Panc1 (cell line): ENCODE measurements around the gene PLPPR5. TPM values are rescaled to one million over a fixed set of nuclear protein-coding genes. Genes with fewer than 3 reads are reported as not detected.

ENCODE experiments used
- ATAC-seq: fragments of 200-7000 bp; cut with Tn5 transposase; 2 replicates; pipeline ENCODE4 v1.9.1; 2020; ENCODE audit warnings: mild to moderate bottlenecking, moderate library complexity
- BruUV-seq: library from RNA; stranded (reverse); fragments of 400-500 nt; replicated peaks from 2 replicates; lab custom pipeline; 2021; lab: Mats Ljungman, UMichigan
- CTCF ChIA-PET: fragments of 300-600 bp; sonication (Branson Sonifier 250); formaldehyde crosslinking; loops from one replicate; lab custom pipeline; 2022; ENCODE audit warnings: antibody characterized with exemption; lab: Charles Lee
- POLR2A ChIA-PET: fragments of 300-600 bp; sonication (Branson Sonifier 250); formaldehyde crosslinking; loops from one replicate; lab custom pipeline; 2022; ENCODE audit warnings: antibody characterized with exemption; lab: Charles Lee
- DNase-seq: peaks from one replicate; pipeline ENCODE4 v3.0.0-alpha.2; 2010; ENCODE audit warnings: low read depth, low spot score
- H3K27ac ChIP-seq: 2 replicates; pipeline ENCODE4 v1.5.1; 2011; ENCODE audit warnings: mild to moderate bottlenecking, low read length, inconsistent platforms
- H3K27me3 ChIP-seq: fragments of 200-500 bp; sonication (Bioruptor generic); 2 replicates; pipeline ENCODE4 v1.6.0; 2014; ENCODE audit warnings: low read length, inconsistent platforms; ENCODE audit not compliant: control insufficient read depth, insufficient read depth
- H3K36me3 ChIP-seq: fragments of 200-500 bp; sonication (Bioruptor generic); 2 replicates; pipeline ENCODE4 v1.5.1; 2014; ENCODE audit warnings: inconsistent platforms, mild to moderate bottlenecking, low read length, moderate library complexity; ENCODE audit not compliant: control insufficient read depth, insufficient read depth
- H3K4me1 ChIP-seq: 2 replicates; pipeline ENCODE4 v1.5.1; 2011; ENCODE audit warnings: inconsistent platforms, mild to moderate bottlenecking, low read length, moderate library complexity; ENCODE audit not compliant: control insufficient read depth, insufficient read depth
- H3K4me3 ChIP-seq, 2 experiments: 2 replicates each; pipeline ENCODE4 v1.5.1; 2011 to 2012; ENCODE audit warnings: low read depth in 2 of 2, low read length in 2 of 2, mild to moderate bottlenecking in 2 of 2, inconsistent platforms in 1 of 2, moderate library complexity in 1 of 2
- H3K9me3 ChIP-seq: fragments of 200-500 bp; sonication (Bioruptor generic); 2 replicates; pipeline ENCODE4 v1.5.1; 2014; ENCODE audit warnings: low read depth, mild to moderate bottlenecking, inconsistent platforms, low read length, moderate library complexity; ENCODE audit not compliant: control insufficient read depth, insufficient read depth
- CTCF ChIP-seq: fragments of 450-650 bp; IDR thresholded peaks from 2 replicates; pipeline ENCODE4 v1.5.1; 2017; ENCODE audit warnings: mild to moderate bottlenecking
- POLR2AphosphoS5 ChIP-seq: IDR thresholded peaks from 2 replicates; pipeline ENCODE4 v1.6.1; 2012; ENCODE audit warnings: mild to moderate bottlenecking, low read depth, low read length, moderate library complexity
- REST ChIP-seq, 2 experiments: IDR thresholded peaks; 2 replicates each; pipeline ENCODE4 v1.6.1; 2011 to 2012; ENCODE audit warnings: low read depth in 2 of 2, control low read depth in 1 of 2, low read length in 1 of 2, mild to moderate bottlenecking in 1 of 2, moderate library complexity in 1 of 2; ENCODE audit not compliant: insufficient read depth in 1 of 2
- SIN3A ChIP-seq: IDR thresholded peaks from 2 replicates; pipeline ENCODE4 v1.6.1; 2012; ENCODE audit warnings: low read depth, mild to moderate bottlenecking, low read length, moderate library complexity, borderline replicate concordance; ENCODE audit not compliant: insufficient read depth
- TCF7L2 ChIP-seq: IDR thresholded peaks from 2 replicates; pipeline ENCODE4 v1.6.1; 2011; ENCODE audit warnings: mild to moderate bottlenecking, low read depth, low read length, inconsistent platforms
- in situ Hi-C: cut with HindIII; loops from 2 replicates; pipeline ENCODE4 v1.10.0; 2016; ENCODE audit warnings: low sequenced_read_pairs, low pct_unique_long_range_greater_than_20kb
- intact Hi-C: fragments of 100-400 bp; cut with micrococcal nuclease; formaldehyde crosslinking; loops from one replicate; pipeline ENCODE4 v1.10.0; 2022; ENCODE audit not compliant: unreplicated experiment
- total RNA-seq: library from RNA; stranded (reverse); gene quantifications from one replicate; pipeline ENCODE4 v1.2.1, GENCODE V29; 2021; ENCODE audit not compliant: unreplicated experiment

The PLPPR5 gene
- total RNA-seq, 1 experiment from 2014 or later = not detected

GRCh38 chr1:98937347-98937746, 67.3 kb downstream of the PLPPR5 start:
- intact Hi-C loops (no loop called here), in situ Hi-C loops (no loop called here)
- Histone ChIP-seq H3K27ac (no peak overlapping the region), H3K9me3 (no peaks in the 10 kb centered on the region), H3K27me3 (no peaks in the 10 kb centered on the region), H3K4me3 (no peak overlapping the region), H3K4me1 (no peaks in the 10 kb centered on the region), H3K36me3 (no peaks in the 10 kb centered on the region)
- ChIA-PET POLR2A (no interaction called here), CTCF (no interaction called here)
- ATAC-seq (no peak), DNase-seq (no peak)
- no TSS peak for BruUV-seq
- TF ChIP-seq SIN3A = no peak
- no peak for TF ChIP-seq TCF7L2
- TF ChIP-seq POLR2AphosphoS5 = no peak
- TF ChIP-seq REST (IDR thresholded peaks at IDR 0.05; ENCODE audit: insufficient read depth in 1 of 2, low read depth in 2 of 2, low read length in 1 of 2) = no peak
- no peak for TF ChIP-seq CTCF

- ChIA-PET CTCF (no interaction called here), POLR2A (no interaction called here)
- Histone ChIP-seq H3K27ac (no peak overlapping the region), H3K9me3 (no peaks in the 10 kb centered on the region), H3K4me3 (no peak overlapping the region), H3K27me3 (no peaks in the 10 kb centered on the region), H3K36me3 (no peaks in the 10 kb centered on the region), H3K4me1 (no peaks in the 10 kb centered on the region)
- DNase-seq (no peak), ATAC-seq (no peak)
- in situ Hi-C loops (no loop called here), intact Hi-C loops (no loop called here)
- no TSS peak for BruUV-seq
- no peak for TF ChIP-seq POLR2AphosphoS5
- TF ChIP-seq CTCF = no peak
- no peak for TF ChIP-seq SIN3A
- no peak for TF ChIP-seq REST (IDR thresholded peaks at IDR 0.05; ENCODE audit: insufficient read depth in 1 of 2, low read depth in 2 of 2, low read length in 1 of 2)
- TF ChIP-seq TCF7L2 = no peak
Measured at GRCh38 chr1:98932184-98932583, 72.5 kb downstream of the PLPPR5 start.
